SK-N-SH treated with all-trans-retinoic acid at 6 μM for 48 hours (cell line): ENCODE results near the gene NOS3.

ENCODE experiments used
- ATAC-seq: fragments of 200-7000 bp; cut with Tn5 transposase; 3 replicates; pipeline ENCODE4 v1.9.1; 2020; ENCODE audit warnings: mild to moderate bottlenecking, moderate library complexity
- ARNTL ChIP-seq: fragments of 450-650 bp; formaldehyde crosslinking; IDR thresholded peaks from 2 replicates; pipeline ENCODE4 v1.5.0; 2020; ENCODE audit warnings: low read depth, mild to moderate bottlenecking, moderate library complexity, borderline replicate concordance
- CREB5 ChIP-seq: fragments of 250-450 bp; sonication (Bioruptor Pico); IDR thresholded peaks from 2 replicates; pipeline ENCODE4 v1.5.1; 2020; ENCODE audit warnings: low read depth, mild to moderate bottlenecking, moderate library complexity
- CSDC2 ChIP-seq: fragments of 250-450 bp; sonication (Bioruptor Pico); IDR thresholded peaks from 2 replicates; pipeline ENCODE4 v1.5.0; 2020; ENCODE audit warnings: mild to moderate bottlenecking, moderate library complexity
- CSRNP3 ChIP-seq: fragments of 250-450 bp; sonication (Bioruptor Pico); IDR thresholded peaks from 2 replicates; pipeline ENCODE4 v1.5.1; 2021; ENCODE audit warnings: mild to moderate bottlenecking, moderate library complexity
- ESRRG ChIP-seq: fragments of 250-450 bp; sonication (Bioruptor Pico); IDR thresholded peaks from 2 replicates; pipeline ENCODE4 v1.6.1; 2021; ENCODE audit warnings: mild to moderate bottlenecking
- GLIS3 ChIP-seq: fragments of 250-450 bp; sonication (Bioruptor Pico); IDR thresholded peaks from 2 replicates; pipeline ENCODE4 v1.5.0; 2020; ENCODE audit warnings: mild to moderate bottlenecking, moderate library complexity
- ISL1 ChIP-seq: fragments of 250-450 bp; sonication (Bioruptor Pico); IDR thresholded peaks from 2 replicates; pipeline ENCODE4 v2.1.2; 2022; ENCODE audit warnings: mild to moderate bottlenecking, moderate library complexity
- OSR1 ChIP-seq: fragments of 250-450 bp; sonication (Bioruptor Pico); IDR thresholded peaks from 2 replicates; pipeline ENCODE4 v1.8.0; 2022; ENCODE audit warnings: moderate library complexity, mild to moderate bottlenecking, inconsistent platforms
- PATZ1 ChIP-seq: fragments of 250-450 bp; sonication (Bioruptor Pico); IDR thresholded peaks from 2 replicates; pipeline ENCODE4 v1.8.0; 2020; ENCODE audit warnings: mild to moderate bottlenecking, moderate library complexity, borderline replicate concordance
- POU6F1 ChIP-seq: fragments of 250-450 bp; sonication (Bioruptor Pico); IDR thresholded peaks from 2 replicates; pipeline ENCODE4 v1.8.0; 2021; ENCODE audit warnings: low read depth, mild to moderate bottlenecking, moderate library complexity, borderline replicate concordance
- PPARA ChIP-seq: fragments of 250-450 bp; sonication (Bioruptor Pico); IDR thresholded peaks from 2 replicates; pipeline ENCODE4 v1.5.0; 2020; ENCODE audit warnings: mild to moderate bottlenecking, borderline replicate concordance
- RARB ChIP-seq: fragments of 250-450 bp; sonication (Bioruptor Pico); IDR thresholded peaks from 2 replicates; pipeline ENCODE4 v1.8.0; 2021; ENCODE audit warnings: mild to moderate bottlenecking, moderate library complexity
- TCF4 ChIP-seq: fragments of 250-450 bp; sonication (Bioruptor Pico); IDR thresholded peaks from 2 replicates; pipeline ENCODE4 v1.8.0; 2021; ENCODE audit warnings: mild to moderate bottlenecking, moderate library complexity, borderline replicate concordance
- TSHZ2 ChIP-seq: fragments of 250-450 bp; sonication (Bioruptor Pico); IDR thresholded peaks from 2 replicates; pipeline ENCODE4 v1.5.0; 2020; ENCODE audit warnings: mild to moderate bottlenecking, moderate library complexity
- ZC3H10 ChIP-seq: fragments of 250-450 bp; sonication (Bioruptor Pico); IDR thresholded peaks from 2 replicates; pipeline ENCODE4 v1.5.1; 2021; ENCODE audit warnings: mild to moderate bottlenecking, moderate library complexity
- ZFP3 ChIP-seq: fragments of 250-450 bp; sonication (Bioruptor Pico); IDR thresholded peaks from 2 replicates; pipeline ENCODE4 v1.5.0; 2020; ENCODE audit warnings: mild to moderate bottlenecking, moderate library complexity
- ZFP30 ChIP-seq: fragments of 450-650 bp; formaldehyde crosslinking; IDR thresholded peaks from 2 replicates; pipeline ENCODE4 v1.5.0; 2022; ENCODE audit warnings: mild to moderate bottlenecking, moderate library complexity
- ZNF70 ChIP-seq: fragments of 450-650 bp; formaldehyde crosslinking; IDR thresholded peaks from 2 replicates; pipeline ENCODE4 v1.5.0; 2020; ENCODE audit warnings: mild to moderate bottlenecking, moderate library complexity
- ZNF8 ChIP-seq: fragments of 450-650 bp; formaldehyde crosslinking; IDR thresholded peaks from 2 replicates; pipeline ENCODE4 v1.5.0; 2020; ENCODE audit warnings: mild to moderate bottlenecking, moderate library complexity

The NOS3 gene

GRCh38 chr7:150970424-150970823 lies 20.4 kb upstream of the NOS3 start:
- no peak for ATAC-seq

GRCh38 chr7:150971242-150972022 lies 19.4 kb upstream of the NOS3 start:
- no peak for TF ChIP-seq OSR1 (CRISPR knock-in tag)
- no peak for TF ChIP-seq ZNF8
- TF ChIP-seq TSHZ2 (CRISPR knock-in tag), result peak; percentile 56; the same call in 1 of the 2 replicates
- no peak for TF ChIP-seq TCF4
- no peak for TF ChIP-seq CSRNP3
- TF ChIP-seq CSDC2, result no peak
- peak; percentile 11 for ATAC-seq

More at GRCh38 chr7:150970424-150970823, 20.4 kb upstream of the NOS3 start:
- no peak for TF ChIP-seq ZNF8
- no peak for TF ChIP-seq OSR1 (CRISPR knock-in tag)
- TF ChIP-seq ZFP3 (CRISPR knock-in tag), result no peak
- no peak for TF ChIP-seq ZFP30 (CRISPR knock-in tag)
- TF ChIP-seq PPARA, result no peak

- ATAC-seq, result peak; percentile 59
Measured at GRCh38 chr7:150972023-150972468, 18.8 kb upstream of the NOS3 start.

More at GRCh38 chr7:150972023-150972468, 18.8 kb upstream of the NOS3 start:
- TF ChIP-seq ZNF8 (no peak), POU6F1 (CRISPR knock-in tag) (no peak), TCF4 (peak; percentile 95), ZNF70 (CRISPR knock-in tag) (peak; percentile 46; the same call in 1 of the 2 replicates), GLIS3 (no peak), TSHZ2 (CRISPR knock-in tag) (peak; percentile 94), ARNTL (CRISPR knock-in tag) (no peak), RARB (CRISPR knock-in tag) (no peak), ESRRG (CRISPR knock-in tag) (no peak), ZC3H10 (CRISPR knock-in tag) (no peak), ISL1 (CRISPR knock-in tag) (peak; percentile 41; the same call in 1 of the 2 replicates), PATZ1 (CRISPR knock-in tag) (0 out of 2 replicates have a peak, but pooled peaks have one; percentile 17), ZFP30 (CRISPR knock-in tag) (no peak), CREB5 (CRISPR knock-in tag) (no peak)
